Vagina (tissue), 2 donors: Measurements from ENCODE around the gene LRMDA.

Source experiments
- CTCF ChIP-seq, 3 experiments: fragments of 450-650 bp in 2 of 3; fragments of 200-600 bp in 1 of 3; sonication (generic) in 1 of 3; IDR thresholded peaks; one replicate each; pipeline ENCODE4 v1.5.1; 2017 to 2019; ENCODE audit warnings: antibody characterized with exemption in 3 of 3, mild to moderate bottlenecking in 2 of 3, moderate library complexity in 2 of 3
- POLR2AphosphoS5 ChIP-seq, 2 donors: sonication (generic); formaldehyde crosslinking; IDR thresholded peaks; one replicate each; pipeline ENCODE4 v1.9.0; 2017; ENCODE audit warnings: antibody characterized with exemption in 2 of 2, mild to moderate bottlenecking in 2 of 2, low read depth in 1 of 2; ENCODE audit not compliant: insufficient read depth in 1 of 2

GRCh38 chr10:76192694-76193320, 761.4 kb downstream of the LRMDA start:
- no peak for TF ChIP-seq CTCF (IDR thresholded peaks at IDR 0.05)
- TF ChIP-seq POLR2AphosphoS5 (IDR thresholded peaks at IDR 0.05; ENCODE audit: insufficient read depth in 1 of 2, low read depth in 1 of 2), result no peak
